Measurements from ENCODE around the gene CCDC12.
A peak's percentile ranks its signal among the peaks of the same experiment; 100 is the strongest.

CCDC12 gene

DNA sequence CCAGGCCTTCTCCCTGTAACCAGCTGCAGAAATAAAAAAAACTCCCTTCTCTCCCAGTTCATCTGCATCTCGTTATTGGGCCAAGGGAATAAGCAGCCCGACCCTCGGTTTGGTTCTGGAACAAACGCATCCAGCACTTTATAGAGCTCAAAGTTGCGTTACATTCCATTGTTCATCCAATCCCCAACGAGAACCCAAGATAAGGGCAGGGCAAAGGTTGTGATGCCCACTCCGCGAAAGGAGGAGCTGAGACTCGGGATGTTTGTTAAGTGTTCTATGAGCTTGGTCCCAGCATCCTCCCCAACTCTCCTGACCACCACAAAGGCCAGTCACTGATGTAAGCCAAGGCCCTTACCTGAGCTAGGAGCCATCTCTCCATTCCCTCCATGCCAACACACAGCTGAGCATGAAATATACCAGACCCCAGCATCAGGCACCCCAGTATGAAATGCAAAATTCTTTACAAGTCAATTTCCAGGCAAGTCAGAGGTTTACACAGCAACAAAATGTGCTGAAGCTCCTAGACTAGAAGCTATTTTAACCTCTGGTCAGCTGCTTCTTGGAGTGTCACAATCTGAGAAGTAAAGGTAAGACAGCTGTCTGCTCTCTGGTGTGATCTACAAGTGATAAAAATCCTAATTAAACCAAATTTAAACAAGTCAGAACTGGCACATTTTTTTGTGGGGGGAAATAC lies 17.9 kb downstream of the CCDC12 start:
- DNase-seq (ENCODE audit: low read depth in 2 of 3, low spot score in 1 of 3) = no peak

DNA sequence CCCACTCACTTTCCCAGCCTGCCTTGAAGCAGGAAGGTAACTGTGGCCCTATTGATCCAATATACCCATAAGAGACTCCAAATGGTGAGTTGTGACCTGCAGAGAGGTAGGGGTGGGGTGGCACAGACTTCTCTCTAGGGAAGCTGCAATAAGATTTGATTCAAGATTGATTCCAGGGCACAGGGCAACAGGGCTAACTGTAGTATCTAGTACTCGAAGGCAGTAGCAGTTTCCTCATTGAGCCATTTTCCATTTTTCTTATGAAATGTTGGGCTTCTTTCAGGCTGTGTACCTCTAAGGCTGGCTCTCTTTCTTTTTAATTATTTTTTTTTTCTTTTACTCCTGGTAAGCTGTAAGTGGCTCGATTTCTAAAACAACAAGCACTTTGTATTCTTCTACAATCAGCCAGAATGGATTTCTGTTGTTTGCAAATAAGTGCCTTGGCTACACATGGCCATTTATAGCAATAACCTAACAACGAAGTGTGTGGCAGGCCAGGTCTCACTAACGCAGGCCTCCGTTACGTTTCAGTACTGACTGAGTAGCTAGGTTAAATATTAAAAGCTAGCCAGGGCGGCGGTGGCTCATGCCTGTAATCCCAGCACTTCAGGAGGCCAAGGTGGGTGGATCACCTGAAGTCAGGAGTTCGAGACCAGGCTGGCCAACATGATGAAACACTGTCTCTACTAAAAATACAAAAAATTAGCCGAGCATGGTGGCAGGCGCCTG lies 19.3 kb downstream of the CCDC12 start:
- DNase-seq (ENCODE audit: low read depth in 2 of 3, low spot score in 1 of 3) = no peak

- DNase-seq (ENCODE audit: low read depth in 2 of 3, low spot score in 1 of 3) = no peak
These were observed 20.7 kb downstream of the CCDC12 start for GRCh38 chr3:46955801-46956259.

GRCh38 chr3:46955157-46955556 lies 21.4 kb downstream of the CCDC12 start:
- DNase-seq (ENCODE audit: low read depth in 2 of 3, low spot score in 1 of 3) = no peak

DNA sequence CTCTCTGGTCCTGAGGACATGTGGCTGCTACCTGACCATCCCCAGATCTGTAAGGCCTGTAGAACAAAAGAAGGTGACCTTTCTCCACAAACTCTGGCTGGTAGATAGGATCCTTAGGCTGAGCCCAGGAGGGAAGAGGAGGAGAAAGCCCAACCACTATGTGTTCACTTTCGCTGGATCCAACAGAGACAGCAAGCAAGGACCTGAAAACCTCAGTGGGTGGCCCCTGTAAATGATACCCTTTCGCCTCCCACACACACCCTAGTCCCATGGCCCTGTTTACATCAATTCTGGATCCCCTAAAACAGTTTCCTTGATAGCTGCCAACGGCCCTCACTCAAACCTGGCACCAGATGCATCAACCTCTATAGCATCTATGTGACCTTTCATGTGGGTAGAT lies 22.4 kb downstream of the CCDC12 start:
- DNase-seq (ENCODE audit: low read depth in 2 of 3, low spot score in 1 of 3) = no peak

DNA sequence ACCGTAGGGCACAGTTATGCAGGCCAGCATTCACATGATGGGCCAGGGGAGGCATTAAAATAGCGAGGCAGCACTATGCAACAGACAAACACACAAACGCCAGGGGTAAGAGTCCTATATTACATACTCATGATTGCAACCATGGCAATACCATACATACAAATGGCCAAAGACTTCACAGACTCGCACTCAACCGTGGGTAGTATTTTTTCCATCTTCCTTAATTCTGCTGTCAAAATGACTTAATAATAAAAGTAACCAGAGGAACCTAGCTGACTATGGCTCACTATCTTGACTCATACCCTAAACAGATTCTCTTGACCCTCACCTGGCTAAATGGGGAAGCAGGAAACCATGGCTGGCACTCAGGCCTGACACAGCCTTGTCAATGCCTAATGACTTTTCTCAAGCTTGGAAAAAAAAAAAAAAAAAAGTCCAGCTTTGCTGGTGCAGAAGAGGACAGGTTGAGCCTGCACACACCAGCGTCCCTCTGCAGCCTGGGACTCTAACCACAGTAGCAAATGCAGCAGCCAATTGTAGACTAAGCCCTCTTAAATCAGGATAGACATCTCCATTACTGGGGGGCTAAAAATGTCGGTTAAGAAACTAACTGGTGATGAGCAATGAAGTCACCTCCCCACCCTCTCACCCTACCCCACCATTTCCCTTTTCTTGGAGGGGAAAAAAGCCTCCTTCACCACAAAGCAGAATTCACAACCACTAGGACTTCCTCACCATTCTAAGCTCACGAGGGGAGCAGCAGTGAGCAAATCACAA lies 23.1 kb downstream of the CCDC12 start:
- no peak for DNase-seq (ENCODE audit: low read depth in 2 of 3, low spot score in 1 of 3)

DNA sequence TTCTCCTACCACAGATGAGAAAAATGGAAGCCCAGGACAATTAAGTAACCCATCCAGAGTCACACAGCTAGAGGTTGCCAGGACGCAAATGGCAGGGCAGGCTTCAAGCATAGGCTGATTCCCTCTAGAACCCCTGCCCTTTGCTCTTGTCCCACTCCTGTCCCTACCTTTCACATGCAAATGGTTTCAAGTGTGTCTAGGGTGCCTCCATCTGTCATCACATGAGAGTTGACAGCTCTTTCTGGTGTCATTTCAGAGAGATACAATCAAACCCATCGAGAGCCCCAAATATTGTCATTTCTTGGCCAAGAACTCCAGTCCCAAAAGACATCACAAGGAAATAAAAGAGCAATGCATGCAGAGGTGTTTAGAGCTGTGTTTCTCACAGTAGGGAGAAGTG lies 23.7 kb downstream of the CCDC12 start:
- DNase-seq (ENCODE audit: low read depth in 2 of 3, low spot score in 1 of 3) = no peak

DNA sequence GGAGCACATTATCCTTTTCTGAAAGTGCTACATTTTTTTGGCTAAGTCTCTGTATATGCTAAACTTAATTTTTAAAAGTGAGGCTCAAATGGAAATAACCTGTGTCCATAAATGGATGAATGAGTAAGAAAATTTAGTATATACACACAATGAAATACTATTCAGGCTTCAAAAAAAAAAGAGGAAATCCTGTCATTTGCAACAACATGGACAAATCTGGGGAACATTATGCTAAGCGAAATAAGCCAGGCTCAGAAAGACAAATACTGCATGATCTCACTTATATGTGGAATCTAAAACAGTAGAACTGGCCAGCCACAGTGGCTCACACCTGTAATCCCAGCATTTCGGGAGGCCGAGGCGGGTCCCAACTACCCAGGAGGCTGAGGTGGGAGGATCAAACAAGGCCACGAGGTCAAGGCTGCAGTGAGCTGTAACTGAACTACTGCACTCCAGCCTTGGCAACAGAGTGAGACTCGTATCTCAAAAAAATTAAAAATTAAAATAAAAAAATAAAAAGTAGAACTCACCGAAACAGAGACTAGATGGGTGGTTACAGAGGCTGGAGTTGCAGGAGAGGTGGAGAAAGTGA lies 25.8 kb downstream of the CCDC12 start:
- no peak for DNase-seq (ENCODE audit: low read depth in 2 of 3, low spot score in 1 of 3)

DNA sequence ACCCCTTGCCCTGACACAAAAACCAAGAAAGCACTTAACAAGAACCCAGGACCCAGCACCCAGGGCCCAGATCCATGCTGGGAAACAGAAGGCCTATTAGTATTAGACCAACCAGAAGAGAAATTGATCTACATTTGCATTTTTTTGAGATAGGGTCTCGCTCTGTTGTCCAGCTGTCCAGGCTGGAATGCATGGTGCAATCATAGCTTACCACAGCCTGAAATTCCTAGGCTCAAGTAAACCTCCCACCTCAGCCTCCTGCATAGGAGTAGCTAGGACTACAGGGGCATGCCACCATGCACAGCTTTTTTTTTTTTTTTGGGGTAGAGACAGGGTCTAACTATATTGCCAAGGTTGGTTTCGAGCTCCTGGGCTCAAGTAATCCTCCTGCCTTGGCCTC lies 26.4 kb downstream of the CCDC12 start:
- no peak for DNase-seq (ENCODE audit: low read depth in 2 of 3, low spot score in 1 of 3)

DNA sequence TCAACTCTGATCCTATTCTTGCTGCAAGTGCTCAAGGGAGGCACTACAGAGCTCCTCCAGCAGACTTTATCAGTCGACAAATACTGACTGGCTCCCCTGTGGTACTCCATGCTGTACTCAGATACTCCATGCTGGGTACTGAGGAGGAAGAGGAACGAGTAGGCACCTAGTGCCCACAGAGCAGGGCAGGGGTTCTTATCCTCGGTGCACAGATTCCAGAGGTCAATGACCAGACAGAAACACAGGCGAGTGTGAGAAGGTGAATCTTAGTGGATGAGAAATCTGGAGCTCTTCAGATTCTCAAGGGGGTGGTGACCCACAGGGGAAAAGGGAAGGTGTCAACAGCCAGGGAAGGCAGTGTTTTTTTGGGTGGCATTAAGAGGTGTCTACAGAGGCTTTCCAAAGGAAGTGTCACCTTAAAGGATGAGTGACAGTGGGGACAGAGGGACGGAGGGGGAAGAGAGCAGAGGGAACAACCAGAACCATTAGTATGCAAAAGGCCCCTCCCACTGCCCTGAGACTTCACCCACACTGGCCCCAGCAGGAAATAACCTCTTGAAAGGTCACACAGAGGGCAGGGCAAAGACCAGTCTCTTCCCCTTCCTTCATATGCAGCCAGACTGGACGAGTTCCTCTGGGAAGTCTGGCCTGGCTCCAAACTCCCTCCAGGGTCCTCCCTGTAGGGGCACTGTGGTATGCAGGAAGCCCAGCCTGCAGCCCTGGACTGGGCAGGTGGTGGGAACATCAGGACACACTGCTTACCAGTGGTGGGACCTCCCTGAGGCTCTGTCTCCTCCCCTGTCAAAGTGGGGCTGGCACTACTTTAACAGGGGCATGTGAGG lies 27.5 kb downstream of the CCDC12 start:
- DNase-seq (ENCODE audit: low read depth in 2 of 3, low spot score in 1 of 3) = no peak

- peak; percentile 44 to 57 (median 49) for DNase-seq (ENCODE audit: low read depth in 2 of 3, low spot score in 1 of 3)
These were observed 28.4 kb downstream of the CCDC12 start for GRCh38 chr3:46947981-46948791.

DNA sequence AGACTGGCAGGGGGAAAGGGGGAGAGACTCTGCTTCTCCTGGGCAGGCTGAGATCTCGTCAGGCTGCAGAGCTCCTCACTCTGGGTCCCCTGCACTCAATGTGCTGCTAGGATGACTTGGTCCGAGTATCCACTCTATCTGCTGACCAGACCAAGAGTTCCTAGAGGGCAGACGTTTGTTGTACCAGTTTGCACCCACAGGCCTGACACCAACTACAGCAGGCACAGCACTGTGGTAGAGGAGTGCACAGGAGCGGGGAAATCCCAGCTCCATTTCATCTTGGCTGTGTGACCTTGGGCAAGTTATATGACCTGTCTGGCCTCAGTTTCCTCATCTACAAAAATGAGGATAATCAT lies 29.0 kb downstream of the CCDC12 start:
- DNase-seq (ENCODE audit: low read depth in 2 of 3, low spot score in 1 of 3) = no peak

DNA sequence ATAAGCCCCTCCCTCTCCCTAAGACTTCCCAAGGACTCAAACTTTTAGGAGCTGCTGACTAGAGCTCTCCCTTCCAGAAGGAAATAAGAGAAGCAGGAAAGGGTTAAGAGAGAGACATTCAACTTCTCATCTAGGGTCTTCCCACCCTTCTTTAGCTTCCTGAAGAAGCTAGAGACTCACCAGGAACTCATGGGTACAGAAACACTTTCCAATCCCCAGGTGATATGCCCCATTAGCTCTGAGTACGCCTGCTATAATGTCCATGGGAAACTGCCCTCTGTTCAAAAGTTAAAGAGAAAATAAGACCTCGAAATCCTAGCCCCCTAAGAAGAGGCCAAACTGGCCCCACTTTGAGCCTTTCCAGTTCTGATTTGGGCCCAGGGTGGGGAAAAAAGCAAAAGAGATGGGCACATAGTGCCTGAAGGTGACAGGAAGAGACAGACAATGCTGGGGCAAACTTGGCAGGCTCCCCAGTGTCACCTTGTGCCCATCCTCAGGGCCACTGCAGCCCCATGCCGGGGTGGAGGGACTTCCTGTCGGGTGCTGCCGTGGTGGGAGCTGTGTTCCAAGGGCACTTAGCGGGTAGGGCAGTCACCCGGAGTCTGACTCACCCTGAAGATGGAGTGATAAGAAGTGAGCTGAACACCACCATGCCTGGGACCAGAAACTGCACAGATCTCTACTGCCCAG lies 29.5 kb downstream of the CCDC12 start:
- peak; percentile 31 to 47 (median 38) for DNase-seq (ENCODE audit: low read depth in 2 of 3, low spot score in 1 of 3)

DNA sequence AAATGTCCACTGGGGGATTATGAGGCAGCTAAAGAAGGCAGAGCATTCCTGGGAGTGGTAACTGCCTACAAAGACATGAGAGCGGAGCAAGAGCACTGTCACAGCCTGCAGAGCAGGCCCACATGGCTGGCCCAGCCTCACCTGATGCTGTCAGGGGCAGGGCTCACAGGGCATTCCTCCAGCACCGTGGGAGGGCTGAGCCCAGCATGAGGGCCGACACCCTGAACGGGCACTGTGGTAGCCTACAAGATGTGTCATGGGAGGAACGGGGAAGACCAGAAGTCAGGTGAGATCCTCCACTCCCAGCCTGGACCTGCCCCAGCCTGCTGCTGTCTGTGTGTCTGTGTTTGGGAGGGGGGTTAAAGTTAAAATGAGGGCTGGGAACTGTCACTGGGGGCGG lies 30.1 kb downstream of the CCDC12 start:
- no peak for DNase-seq (ENCODE audit: low read depth in 2 of 3, low spot score in 1 of 3)

- no peak for DNase-seq (ENCODE audit: low read depth in 2 of 3, low spot score in 1 of 3)
These were observed 32.4 kb downstream of the CCDC12 start for GRCh38 chr3:46944191-46944590.

DNA sequence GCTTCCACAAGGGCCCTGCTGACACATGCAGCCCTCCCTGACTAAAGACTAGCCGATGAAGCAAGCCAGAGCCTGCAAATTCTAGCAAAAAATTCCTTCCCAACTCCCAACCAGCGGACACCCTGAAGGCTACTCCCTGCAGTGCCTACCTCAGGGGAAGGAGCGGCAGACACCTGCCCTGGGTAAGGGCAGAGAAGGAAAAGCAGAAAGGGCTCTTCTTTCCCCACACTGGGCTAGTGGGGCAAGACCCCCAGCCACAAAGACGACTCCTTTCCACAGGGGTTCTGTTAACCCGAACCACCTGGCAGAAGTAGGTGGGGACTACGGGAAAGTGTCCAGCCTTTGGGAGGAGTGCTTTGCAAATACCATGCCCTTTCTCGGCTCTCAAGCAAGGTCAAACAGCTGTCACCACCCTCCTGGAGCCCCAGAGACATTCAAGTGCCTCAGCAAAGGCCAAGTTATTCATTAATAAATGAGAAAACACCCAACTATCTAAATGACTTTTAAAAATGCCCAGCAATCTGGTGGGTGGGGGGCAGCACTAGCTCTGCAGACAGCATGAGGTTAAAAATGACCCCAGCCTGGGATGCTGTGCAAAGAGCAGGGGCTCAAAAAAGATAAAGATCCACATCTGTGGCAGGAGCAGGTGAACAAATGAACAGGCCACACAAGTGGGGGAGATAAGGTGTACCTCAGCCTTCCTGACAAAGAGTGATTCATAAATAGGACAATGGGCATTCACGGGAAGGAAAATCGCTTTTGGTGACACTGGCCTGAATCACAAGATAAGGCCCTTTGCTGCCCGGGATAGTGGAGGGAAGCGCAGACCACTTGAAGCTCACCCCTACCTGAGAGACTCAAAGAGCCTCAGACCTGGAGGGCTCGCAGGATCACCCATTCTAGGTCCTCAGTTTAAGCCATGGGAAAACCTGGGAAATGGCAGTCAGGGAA lies 33.0 kb downstream of the CCDC12 start:
- no peak for DNase-seq (ENCODE audit: low read depth in 2 of 3, low spot score in 1 of 3)

- DNase-seq (ENCODE audit: low read depth in 2 of 3, low spot score in 1 of 3) = no peak
These were observed 33.9 kb downstream of the CCDC12 start for GRCh38 chr3:46942481-46943236.

- DNase-seq (ENCODE audit: low read depth in 2 of 3, low spot score in 1 of 3) = no peak
These were observed 34.5 kb downstream of the CCDC12 start for GRCh38 chr3:46942076-46942475.

Data from stimulated activated CD4-positive, alpha-beta T cell treated with anti-CD3 and anti-CD28 coated beads, Interleukin-12 subunit alpha, Interleukin-12 subunit beta, amount 100 ng/mL, for 48 hours (primary cell).